Stimulated activated CD4-positive, alpha-beta T cell treated with anti-CD3 and anti-CD28 coated beads, TNF-alpha, amount 100 ng/mL, for 24 hours (primary cell): ENCODE measurements around the gene IL31RA.

Experiments used
- DNase-seq, 3 experiments: peaks; one replicate each; pipeline ENCODE4 v3.0.0-alpha.2; 2020; ENCODE audit warnings: low read depth in 3 of 3

Gene IL31RA

DNA sequence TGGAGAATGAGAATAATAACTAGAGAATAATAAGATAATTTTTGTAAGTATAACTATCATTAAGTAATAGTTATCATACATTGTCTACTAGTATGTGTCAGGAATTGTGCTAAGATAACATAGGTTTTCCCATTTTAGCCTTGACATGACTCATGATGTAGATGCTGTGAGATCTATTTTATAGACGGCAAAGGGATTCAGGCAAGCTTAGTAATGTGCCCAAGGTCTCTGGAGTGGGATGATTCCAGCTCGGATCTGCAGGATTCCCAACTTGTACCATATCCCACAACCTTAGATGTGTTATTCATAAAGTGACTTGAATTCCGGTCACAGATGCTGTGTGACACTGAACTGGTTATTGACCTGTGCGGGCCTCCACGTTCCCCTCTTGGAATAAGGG, 51.5 kb downstream of the IL31RA start:
- DNase-seq = no peak

GRCh38 chr5:55903121-55903701, 52.1 kb downstream of the IL31RA start:
- peak; percentile 29 to 79 (median 31) for DNase-seq

GRCh38 chr5:55904152-55904551, 53.0 kb downstream of the IL31RA start:
- DNase-seq = no peak

GRCh38 chr5:55905251-55905650, 54.1 kb downstream of the IL31RA start:
- DNase-seq = no peak

- no peak for DNase-seq
Observed at GRCh38 chr5:55907927-55908326, 56.8 kb downstream of the IL31RA start.

- no peak for DNase-seq
Observed at GRCh38 chr5:55908804-55909203, 57.6 kb downstream of the IL31RA start.

- DNase-seq = no peak
Observed at GRCh38 chr5:55911784-55912653, 60.9 kb downstream of the IL31RA start.

GRCh38 chr5:55913466-55914413, 62.6 kb downstream of the IL31RA start:
- no peak for DNase-seq

DNA sequence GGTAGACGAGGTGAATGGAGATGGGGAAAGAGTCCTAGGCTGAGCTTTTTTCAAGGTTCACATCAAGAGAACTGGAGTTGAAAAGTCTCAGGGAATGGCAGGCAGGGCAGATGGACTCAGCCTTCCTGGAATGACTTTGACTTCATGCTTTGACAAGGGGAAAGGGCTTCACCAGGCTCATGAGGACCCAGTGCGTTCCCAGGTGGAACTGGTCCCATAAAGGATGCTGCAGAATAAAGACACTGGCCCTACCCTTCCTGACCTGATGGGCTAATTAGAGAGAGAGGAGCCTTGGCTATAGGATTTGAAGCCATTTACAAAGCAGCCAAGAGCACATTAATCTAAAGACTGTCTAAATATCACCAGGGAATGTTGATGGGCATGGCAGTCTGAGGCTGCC, 63.8 kb downstream of the IL31RA start:
- no peak for DNase-seq

DNA sequence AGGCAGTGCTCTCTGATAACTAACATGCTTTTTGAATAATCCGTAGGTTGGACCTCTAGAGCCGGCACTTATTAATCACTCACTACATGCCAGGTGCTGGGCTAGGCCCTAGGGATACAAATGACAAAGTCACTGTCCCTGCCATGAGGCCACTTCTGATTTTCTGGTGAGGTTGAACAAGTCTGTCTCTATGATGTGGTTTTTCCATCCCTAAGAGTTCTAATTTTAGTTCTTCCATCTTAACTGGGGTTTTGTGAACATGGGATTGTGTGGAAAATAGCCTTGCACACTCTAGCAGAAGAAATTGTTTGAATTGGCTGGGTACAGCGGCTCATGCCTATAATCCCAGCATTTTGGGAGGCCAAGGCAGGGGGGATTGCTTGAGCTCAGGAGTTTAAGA, 64.6 kb downstream of the IL31RA start:
- DNase-seq = no peak

- no peak for DNase-seq
Observed at GRCh38 chr5:55916986-55917385, 65.8 kb downstream of the IL31RA start.

- no peak for DNase-seq
Observed at GRCh38 chr5:55917402-55918086, 66.4 kb downstream of the IL31RA start.

DNA sequence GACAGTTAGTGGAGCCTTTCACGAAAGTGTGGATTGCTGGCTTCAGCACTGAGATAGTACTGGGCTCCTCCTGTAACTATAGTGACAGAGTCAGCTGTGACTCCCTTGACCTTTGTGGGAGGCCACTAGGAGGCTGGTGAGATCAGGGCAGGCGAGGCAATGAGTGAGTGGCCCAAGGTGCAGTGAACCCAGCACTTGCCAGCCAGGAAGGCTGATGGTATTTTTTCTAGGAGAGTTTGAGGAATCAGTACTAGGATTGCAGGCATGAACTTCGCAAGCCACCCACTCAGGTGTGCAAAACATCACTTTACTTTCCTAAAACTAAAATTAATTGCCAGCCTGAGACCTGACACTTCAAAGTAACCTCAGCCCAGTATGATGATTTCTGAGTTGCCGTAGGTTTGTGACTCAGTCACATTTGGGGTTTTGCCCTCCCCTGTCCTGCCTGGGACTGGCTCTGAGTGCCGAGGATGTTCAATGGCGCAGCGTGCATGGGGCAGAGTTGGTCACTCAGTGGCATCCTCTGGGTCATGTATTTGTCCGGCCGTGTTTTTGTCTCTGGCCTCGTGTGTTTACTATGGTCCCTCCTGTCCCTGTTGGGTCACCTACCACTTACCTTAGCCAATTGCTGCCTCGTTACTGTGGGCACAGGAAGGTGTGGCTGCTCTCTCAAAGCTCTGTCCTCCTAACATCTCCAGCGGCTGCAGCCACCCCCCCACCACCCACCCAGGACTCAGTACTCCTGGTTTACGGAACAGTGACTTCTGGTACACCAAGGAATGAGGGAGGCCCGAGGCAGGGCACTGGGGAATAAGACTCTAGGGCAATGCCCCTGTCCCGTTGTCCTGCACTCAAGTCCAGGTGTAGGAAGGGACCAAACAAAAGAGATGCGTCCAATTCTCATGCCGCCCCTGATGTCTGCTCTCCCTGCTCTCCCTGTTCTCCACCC, 67.2 kb downstream of the IL31RA start:
- no peak for DNase-seq

GRCh38 chr5:55919625-55920024, 68.5 kb downstream of the IL31RA start:
- DNase-seq = no peak

GRCh38 chr5:55920784-55921183, 69.6 kb downstream of the IL31RA start:
- no peak for DNase-seq

GRCh38 chr5:55921617-55922016, 70.5 kb downstream of the IL31RA start:
- DNase-seq = no peak

DNA sequence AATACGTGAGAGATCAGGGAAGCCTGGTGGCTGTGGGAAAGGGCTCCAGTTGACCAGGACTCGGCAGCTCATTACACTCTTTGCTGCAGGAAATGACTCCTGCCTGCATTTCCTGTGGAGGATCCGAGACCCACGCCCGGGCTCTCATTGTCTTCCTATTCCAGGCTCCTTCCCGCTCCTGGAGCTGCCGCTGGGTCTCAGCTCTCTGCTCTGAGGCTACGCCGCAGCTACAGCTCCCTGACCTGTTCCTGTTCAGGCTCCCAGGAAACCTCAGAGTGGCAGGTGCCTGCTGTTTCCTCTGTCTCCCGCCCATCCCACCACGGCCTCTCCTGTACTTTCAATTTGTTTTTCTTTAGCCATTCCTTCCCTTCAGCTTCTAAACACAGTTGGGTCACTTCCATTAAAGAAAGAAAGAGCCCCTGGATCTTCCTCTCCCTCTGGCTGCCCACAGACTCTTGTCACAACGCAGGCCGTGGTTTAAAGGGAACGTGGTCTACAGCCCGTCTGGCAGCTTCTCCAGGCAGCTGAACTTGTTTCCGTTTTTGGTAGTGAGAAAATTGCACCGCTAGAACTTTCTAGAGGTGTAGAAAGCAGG, 72.1 kb downstream of the IL31RA start:
- DNase-seq = no peak

DNA sequence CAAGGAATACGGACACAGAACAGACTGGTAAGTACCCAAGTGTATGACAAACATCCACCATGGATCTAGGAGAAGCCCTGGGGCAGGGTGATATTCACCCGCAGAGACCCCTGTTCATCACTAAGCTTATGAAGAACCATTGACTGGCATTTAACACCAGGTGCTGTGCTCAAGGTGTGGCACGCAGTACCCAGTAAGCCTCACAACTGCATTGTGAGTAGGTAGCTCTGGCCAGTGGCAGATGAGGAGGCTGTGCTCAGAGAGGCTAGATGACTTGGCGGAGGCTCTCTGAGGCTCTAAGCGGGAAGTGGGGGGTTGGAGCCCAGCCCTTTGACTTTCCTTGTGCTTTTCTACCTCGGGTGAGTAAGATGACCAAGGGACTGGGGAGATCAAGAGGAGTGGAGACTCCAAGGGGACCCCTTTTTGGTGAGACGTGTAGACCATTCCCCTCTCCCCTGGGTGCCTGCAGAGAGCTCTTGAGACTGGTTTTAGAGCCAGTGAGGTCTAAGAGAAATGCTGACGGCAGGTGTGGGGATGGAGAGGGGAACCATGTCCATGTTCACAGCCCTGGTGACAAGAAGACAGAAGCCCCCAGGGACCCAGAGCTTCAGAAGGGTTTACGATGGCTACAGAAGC, 72.8 kb downstream of the IL31RA start:
- no peak for DNase-seq

DNA sequence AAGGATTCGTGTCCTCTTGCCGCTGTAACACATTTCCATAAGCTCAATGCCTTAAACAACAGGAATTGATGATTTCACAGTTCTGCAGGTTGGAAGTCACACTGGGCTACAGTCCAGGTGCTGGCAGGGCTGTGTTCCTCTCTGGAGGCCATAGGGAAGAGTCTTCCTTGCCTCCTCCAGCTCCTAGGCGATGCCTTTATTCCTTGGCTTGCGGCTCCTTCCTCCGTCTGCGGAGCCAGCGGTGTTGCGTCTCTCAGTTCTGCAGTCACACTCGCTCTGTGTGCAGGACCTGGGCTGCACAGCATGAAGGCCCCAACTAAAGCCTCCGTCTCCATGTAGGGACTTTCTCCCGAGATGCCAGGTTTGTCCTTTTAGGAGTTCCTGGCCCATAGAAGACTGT, 73.6 kb downstream of the IL31RA start:
- no peak for DNase-seq

DNA sequence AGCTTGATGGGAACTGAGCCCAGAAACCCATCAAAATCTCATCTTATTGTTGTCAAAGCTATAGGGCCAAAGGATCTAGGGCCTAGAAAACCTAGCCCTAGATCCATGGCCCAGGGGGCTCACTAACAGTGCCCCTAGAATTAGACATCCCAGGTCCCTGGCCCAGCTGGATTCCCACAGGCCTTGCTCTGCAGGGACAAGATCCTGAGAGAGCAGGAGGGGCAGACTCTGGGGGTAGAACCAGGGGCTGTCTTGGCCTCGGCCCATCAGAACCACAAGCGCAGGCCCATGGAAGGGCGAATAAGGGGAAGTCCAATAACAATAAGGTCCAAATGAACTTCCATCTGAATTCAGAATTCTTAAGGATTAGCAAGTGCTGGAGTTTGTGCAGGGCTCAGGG, 74.0 kb downstream of the IL31RA start:
- DNase-seq = no peak
